ENCODE measurements around the gene AUTS2.

DNA sequence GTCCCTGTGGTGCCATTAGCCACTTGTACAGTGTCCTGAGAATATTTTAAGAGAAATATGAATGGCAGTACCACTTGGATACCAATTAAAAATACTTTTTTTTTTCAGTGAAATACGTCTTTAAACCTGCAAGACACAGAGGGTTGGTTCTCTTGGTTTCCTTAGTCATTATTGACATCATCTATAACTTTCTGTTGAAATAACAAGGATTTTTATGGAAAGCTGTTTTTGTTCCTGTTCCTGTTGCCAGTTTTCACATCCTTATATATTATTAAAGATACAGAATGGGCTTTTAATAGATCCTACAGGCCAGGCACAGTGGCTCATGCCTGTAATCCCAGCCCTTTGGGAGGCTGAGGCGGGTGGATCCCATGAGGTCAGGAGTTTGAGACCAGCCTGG, 579.9 kb downstream of the AUTS2 start:
- TF ChIP-seq YY1 (IDR thresholded peaks at IDR 0.05; ENCODE audit: insufficient read depth, insufficient read length) (no peak), ZNF274 (IDR thresholded peaks at IDR 0.05; ENCODE audit: low read depth, low read length) (no peak)
